Neural cell (in vitro differentiated cells): ENCODE measurements around the gene ADARB1. TPM values are rescaled to one million over a fixed set of nuclear protein-coding genes. Genes with fewer than 3 reads are reported as not detected.

Experiments used
- H2AFZ ChIP-seq: fragments of 200-600, 300-800 bp; sonication (generic), shearing (Covaris generic); 2 replicates; pipeline ENCODE4 v1.6.0; 2014; ENCODE audit warnings: low read depth, mild to moderate bottlenecking, antibody characterized with exemption, low read length, moderate library complexity
- H3F3A ChIP-seq: fragments of 200-600 bp; shearing (Covaris generic); 2 replicates; pipeline ENCODE4 v1.6.1; 2016; ENCODE audit warnings: mild to moderate bottlenecking, moderate library complexity, mixed read lengths, antibody characterized with exemption, low read length; ENCODE audit not compliant: insufficient read depth, poor library complexity, severe bottlenecking
- H3K27ac ChIP-seq: fragments of 200-600, 300-800 bp; sonication (generic), shearing (Covaris generic); 2 replicates; pipeline ENCODE4 v1.5.1; 2014; ENCODE audit warnings: mild to moderate bottlenecking, low read length, moderate library complexity
- H3K27me3 ChIP-seq: fragments of 300-800, 200-600 bp; sonication (generic), shearing (Covaris generic); 2 replicates; pipeline ENCODE4 v1.6.0; 2014; ENCODE audit warnings: mild to moderate bottlenecking, low read depth, low read length, moderate library complexity; ENCODE audit not compliant: insufficient read depth
- H3K36me3 ChIP-seq: fragments of 300-800, 200-600 bp; sonication (generic), shearing (Covaris generic); 2 replicates; pipeline ENCODE4 v1.5.1; 2014; ENCODE audit warnings: mild to moderate bottlenecking, antibody characterized with exemption, low read length, moderate library complexity; ENCODE audit not compliant: insufficient read depth
- H3K4me2 ChIP-seq: fragments of 300-800, 200-600 bp; sonication (generic), shearing (Covaris generic); 2 replicates; pipeline ENCODE4 v1.6.0; 2014; ENCODE audit warnings: mild to moderate bottlenecking, low read length
- H3K4me3 ChIP-seq: fragments of 300-800, 200-600 bp; sonication (generic), shearing (Covaris generic); 2 replicates; pipeline ENCODE4 v1.5.1; 2014; ENCODE audit warnings: mild to moderate bottlenecking, low read length, moderate library complexity
- H3K79me2 ChIP-seq: fragments of 200-600 bp; shearing (Covaris generic); replicated peaks from 2 replicates; pipeline ENCODE4 v1.6.0; 2014; ENCODE audit warnings: mild to moderate bottlenecking, low read length, moderate library complexity; ENCODE audit not compliant: insufficient read depth
- H3K9ac ChIP-seq: fragments of 300-800, 200-600 bp; sonication (generic), shearing (Covaris generic); 2 replicates; pipeline ENCODE4 v1.6.1; 2016; ENCODE audit warnings: mild to moderate bottlenecking, low read length, mixed read lengths
- H3K9me2 ChIP-seq: fragments of 200-600 bp; shearing (Covaris generic); 2 replicates; pipeline ENCODE4 v1.6.1; 2016; ENCODE audit warnings: mild to moderate bottlenecking, low read length, mixed read lengths; ENCODE audit not compliant: insufficient read depth
- H3K9me3 ChIP-seq: fragments of 200-600, 300-800 bp; sonication (generic), shearing (Covaris generic); 2 replicates; pipeline ENCODE4 v1.6.1; 2016; ENCODE audit warnings: mild to moderate bottlenecking, mixed run types, low read length, moderate library complexity, mixed read lengths
- H4K20me1 ChIP-seq: fragments of 200-600 bp; shearing (Covaris generic); 2 replicates; pipeline ENCODE4 v1.6.1; 2016; ENCODE audit warnings: mild to moderate bottlenecking, mixed run types; ENCODE audit not compliant: insufficient read depth
- EP300 ChIP-seq: fragments of 450-650 bp; conservative IDR thresholded peaks from 2 replicates; pipeline ENCODE4 v1.6.1; 2014; ENCODE audit warnings: antibody characterized with exemption, mild to moderate bottlenecking, moderate library complexity; ENCODE audit not compliant: poor library complexity, severe bottlenecking
- EZH2 ChIP-seq: fragments of 200-600, 300-800 bp; shearing (Covaris generic), sonication (generic); IDR thresholded peaks from 2 replicates; pipeline ENCODE4 v1.6.1; 2014; ENCODE audit warnings: antibody characterized with exemption, low read length, borderline replicate concordance, mild to moderate bottlenecking; ENCODE audit not compliant: insufficient read depth, poor library complexity, severe bottlenecking
- MXI1 ChIP-seq: fragments of 450-650 bp; conservative IDR thresholded peaks from 2 replicates; pipeline ENCODE4 v1.6.1; 2014; ENCODE audit warnings: antibody characterized with exemption, mild to moderate bottlenecking; ENCODE audit not compliant: poor library complexity, severe bottlenecking
- POLR2AphosphoS5 ChIP-seq: IDR thresholded peaks from 2 replicates; pipeline ENCODE4 v1.6.1; 2012
- RAD21 ChIP-seq: fragments of 450-650 bp; conservative IDR thresholded peaks from 2 replicates; pipeline ENCODE4 v1.6.1; 2014; ENCODE audit warnings: antibody characterized with exemption, mild to moderate bottlenecking, moderate library complexity
- SMC3 ChIP-seq: fragments of 450-650 bp; conservative IDR thresholded peaks from 2 replicates; pipeline ENCODE4 v1.6.1; 2014; ENCODE audit warnings: antibody characterized with exemption, mild to moderate bottlenecking, moderate library complexity; ENCODE audit not compliant: poor library complexity
- TAF1 ChIP-seq: IDR thresholded peaks from 2 replicates; pipeline ENCODE4 v1.6.1; 2012; ENCODE audit warnings: low read depth
- polyA plus RNA-seq: library from polyadenylated mRNA; depleted of rRNA; stranded (reverse); fragments of >200 nt; gene quantifications from 2 replicates; pipeline ENCODE4 v1.2.3, GENCODE V29; 2014
- TF ChIP-seq, protein P1 (sequence below): fragments of 450-650 bp; IDR thresholded peaks from 2 replicates; pipeline ENCODE4 v1.5.1; 2014; ENCODE audit warnings: antibody characterized with exemption, mild to moderate bottlenecking, moderate library complexity; ENCODE audit not compliant: poor library complexity, severe bottlenecking
- TF ChIP-seq, protein P2 (sequence below): IDR thresholded peaks from 2 replicates; pipeline ENCODE4 v1.6.1; 2012; ENCODE audit warnings: borderline replicate concordance

The ADARB1 gene
- polyA plus RNA-seq, 1 donor from 2014 or later, result 8.9 TPM

GRCh38 chr21:45222001-45222400, 147.6 kb downstream of the ADARB1 start:
- no peaks in the 10 kb centered on the region for H3K36me3 ChIP-seq
- TF ChIP-seq EP300 (no peak), RAD21 (no peak)
- H3K27me3 ChIP-seq, result no peaks in the 10 kb centered on the region
- no peak overlapping the region for H2AFZ ChIP-seq
- H3K4me2 ChIP-seq, result no peak overlapping the region
- H3K9me3 ChIP-seq, result no peaks in the 10 kb centered on the region
- no peak overlapping the region for H3K27ac ChIP-seq
- H3K9me2 ChIP-seq, result no peaks in the 10 kb centered on the region
- no peaks in the 10 kb centered on the region for H3F3A ChIP-seq
- H4K20me1 ChIP-seq, result no peaks in the 10 kb centered on the region
- no peak overlapping the region for H3K9ac ChIP-seq
- no peaks in the 10 kb centered on the region for H3K79me2 ChIP-seq
- no peak overlapping the region for H3K4me3 ChIP-seq

DNA sequence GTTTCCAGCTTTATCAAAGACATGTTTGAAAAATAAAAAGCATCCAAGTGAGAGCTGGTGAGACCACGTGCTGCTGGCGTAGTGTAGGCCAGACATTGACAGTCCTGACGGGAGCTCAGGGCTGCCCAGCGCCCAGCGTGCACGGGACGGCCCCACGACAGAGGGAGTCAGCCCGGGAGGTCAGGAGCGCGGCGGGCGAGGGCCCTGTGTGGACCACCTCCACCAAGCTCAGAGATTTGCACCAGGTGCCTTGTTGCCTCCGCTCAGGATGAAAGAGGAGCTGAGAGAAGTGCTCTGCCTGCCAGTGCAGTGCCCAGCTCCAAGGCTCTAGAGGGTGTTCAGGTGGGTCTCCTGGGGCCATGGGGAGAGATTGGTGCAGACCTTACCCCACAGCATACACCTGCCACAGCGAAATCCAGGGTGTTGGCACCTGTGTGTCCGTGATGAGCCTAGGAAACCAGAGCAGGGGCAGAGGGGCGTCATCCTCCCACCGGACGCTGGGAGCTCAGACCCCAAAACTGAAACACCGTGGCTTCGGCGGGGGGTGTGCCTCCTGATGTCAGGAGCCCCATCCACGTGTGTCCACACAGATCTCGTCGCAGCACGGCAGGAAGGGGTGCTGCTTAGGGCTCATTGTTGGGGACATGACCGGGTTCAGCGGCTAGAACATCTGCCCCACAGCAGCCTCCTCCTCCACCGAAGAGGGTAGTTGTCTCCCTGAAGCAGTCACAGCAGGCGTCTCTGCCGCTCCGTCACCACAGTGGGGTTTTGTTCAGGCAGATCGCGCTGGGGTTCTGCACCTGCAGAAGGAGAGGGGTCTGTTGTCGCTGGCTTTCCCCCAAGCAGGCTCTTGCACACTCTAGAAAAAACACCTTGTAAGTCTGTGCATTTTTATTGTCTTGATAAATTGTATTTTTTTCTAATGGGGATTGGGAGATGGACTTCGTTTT, 149.1 kb downstream of the ADARB1 start:
- Histone ChIP-seq H3K79me2 (no peaks in the 10 kb centered on the region), H3K9me3 (no peaks in the 10 kb centered on the region), H3K4me3 (no peak overlapping the region), H3K27me3 (no peaks in the 10 kb centered on the region), H3K27ac (no peak overlapping the region), H4K20me1 (no peaks in the 10 kb centered on the region), H2AFZ (no peak overlapping the region), H3K9me2 (no peaks in the 10 kb centered on the region), H3K36me3 (no peaks in the 10 kb centered on the region), H3F3A (no peaks in the 10 kb centered on the region), H3K9ac (no peak overlapping the region), H3K4me2 (no peak overlapping the region)
- TF ChIP-seq RAD21 (no peak), TAF1 (no peak), MXI1 (no peak), SMC3 (no peak), EZH2 (no peak), EP300 (no peak), POLR2AphosphoS5 (no peak)
- TF ChIP-seq, protein P1, sequence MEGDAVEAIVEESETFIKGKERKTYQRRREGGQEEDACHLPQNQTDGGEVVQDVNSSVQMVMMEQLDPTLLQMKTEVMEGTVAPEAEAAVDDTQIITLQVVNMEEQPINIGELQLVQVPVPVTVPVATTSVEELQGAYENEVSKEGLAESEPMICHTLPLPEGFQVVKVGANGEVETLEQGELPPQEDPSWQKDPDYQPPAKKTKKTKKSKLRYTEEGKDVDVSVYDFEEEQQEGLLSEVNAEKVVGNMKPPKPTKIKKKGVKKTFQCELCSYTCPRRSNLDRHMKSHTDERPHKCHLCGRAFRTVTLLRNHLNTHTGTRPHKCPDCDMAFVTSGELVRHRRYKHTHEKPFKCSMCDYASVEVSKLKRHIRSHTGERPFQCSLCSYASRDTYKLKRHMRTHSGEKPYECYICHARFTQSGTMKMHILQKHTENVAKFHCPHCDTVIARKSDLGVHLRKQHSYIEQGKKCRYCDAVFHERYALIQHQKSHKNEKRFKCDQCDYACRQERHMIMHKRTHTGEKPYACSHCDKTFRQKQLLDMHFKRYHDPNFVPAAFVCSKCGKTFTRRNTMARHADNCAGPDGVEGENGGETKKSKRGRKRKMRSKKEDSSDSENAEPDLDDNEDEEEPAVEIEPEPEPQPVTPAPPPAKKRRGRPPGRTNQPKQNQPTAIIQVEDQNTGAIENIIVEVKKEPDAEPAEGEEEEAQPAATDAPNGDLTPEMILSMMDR, result no peak
- TF ChIP-seq, protein P2, sequence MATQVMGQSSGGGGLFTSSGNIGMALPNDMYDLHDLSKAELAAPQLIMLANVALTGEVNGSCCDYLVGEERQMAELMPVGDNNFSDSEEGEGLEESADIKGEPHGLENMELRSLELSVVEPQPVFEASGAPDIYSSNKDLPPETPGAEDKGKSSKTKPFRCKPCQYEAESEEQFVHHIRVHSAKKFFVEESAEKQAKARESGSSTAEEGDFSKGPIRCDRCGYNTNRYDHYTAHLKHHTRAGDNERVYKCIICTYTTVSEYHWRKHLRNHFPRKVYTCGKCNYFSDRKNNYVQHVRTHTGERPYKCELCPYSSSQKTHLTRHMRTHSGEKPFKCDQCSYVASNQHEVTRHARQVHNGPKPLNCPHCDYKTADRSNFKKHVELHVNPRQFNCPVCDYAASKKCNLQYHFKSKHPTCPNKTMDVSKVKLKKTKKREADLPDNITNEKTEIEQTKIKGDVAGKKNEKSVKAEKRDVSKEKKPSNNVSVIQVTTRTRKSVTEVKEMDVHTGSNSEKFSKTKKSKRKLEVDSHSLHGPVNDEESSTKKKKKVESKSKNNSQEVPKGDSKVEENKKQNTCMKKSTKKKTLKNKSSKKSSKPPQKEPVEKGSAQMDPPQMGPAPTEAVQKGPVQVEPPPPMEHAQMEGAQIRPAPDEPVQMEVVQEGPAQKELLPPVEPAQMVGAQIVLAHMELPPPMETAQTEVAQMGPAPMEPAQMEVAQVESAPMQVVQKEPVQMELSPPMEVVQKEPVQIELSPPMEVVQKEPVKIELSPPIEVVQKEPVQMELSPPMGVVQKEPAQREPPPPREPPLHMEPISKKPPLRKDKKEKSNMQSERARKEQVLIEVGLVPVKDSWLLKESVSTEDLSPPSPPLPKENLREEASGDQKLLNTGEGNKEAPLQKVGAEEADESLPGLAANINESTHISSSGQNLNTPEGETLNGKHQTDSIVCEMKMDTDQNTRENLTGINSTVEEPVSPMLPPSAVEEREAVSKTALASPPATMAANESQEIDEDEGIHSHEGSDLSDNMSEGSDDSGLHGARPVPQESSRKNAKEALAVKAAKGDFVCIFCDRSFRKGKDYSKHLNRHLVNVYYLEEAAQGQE, result no peak
